DMS153 treated with DMSO at 0.1 percent for 48 hours (cell line): ENCODE measurements around the gene CCDC196.
"Not testable (repeated sequence)": the region's sequence is repeated elsewhere in the genome, so short reads cannot be mapped to it uniquely, and the experiment has no call there.

ENCODE experiments used
- DNase-seq: peaks from one replicate; lab custom pipeline; 2025; ENCODE audit not compliant: unreplicated experiment; lab: John Stamatoyannopoulos, UW

The CCDC196 gene

DNA sequence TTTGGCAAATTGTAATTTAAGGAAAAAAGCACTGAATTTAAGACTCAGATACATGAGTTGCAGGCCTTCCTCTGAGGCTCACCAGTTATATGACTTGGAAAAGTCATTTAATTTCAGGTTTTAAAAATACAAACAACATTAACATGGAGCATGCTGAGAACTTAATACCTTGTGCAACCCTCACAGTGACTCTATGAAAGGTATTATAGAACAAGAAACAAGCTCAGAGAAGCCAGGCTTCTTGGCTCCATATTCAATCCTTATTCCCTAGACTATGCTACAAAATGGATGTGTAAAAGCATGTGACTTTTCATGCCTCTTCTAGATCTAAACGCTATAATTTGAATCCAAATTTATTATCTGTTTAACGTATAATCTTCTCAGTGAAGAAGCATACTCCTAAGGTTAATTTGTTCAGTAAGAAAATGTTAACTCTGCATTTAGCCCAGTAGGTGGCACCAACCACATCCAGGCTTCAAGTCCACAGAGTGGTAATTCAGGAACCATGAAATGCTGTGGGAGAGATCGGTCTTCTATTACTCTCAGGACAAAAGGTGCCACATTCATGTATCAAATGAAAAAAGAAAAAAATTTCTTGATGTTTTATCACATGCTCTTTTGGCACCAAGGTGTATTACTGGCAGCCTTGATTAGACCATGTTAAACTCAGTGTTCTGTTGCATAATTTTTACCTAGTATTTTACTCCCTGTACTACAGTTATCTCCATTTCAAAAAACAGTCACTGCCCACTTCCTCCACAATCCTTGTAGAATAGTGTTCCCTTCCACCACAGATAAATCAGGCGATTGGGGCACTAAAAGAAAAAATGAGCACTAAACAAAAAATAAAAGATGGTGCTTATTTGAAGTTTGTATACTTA is 9.3 kb downstream of the CCDC196 start:
- peak; percentile 59 for DNase-seq

DNA sequence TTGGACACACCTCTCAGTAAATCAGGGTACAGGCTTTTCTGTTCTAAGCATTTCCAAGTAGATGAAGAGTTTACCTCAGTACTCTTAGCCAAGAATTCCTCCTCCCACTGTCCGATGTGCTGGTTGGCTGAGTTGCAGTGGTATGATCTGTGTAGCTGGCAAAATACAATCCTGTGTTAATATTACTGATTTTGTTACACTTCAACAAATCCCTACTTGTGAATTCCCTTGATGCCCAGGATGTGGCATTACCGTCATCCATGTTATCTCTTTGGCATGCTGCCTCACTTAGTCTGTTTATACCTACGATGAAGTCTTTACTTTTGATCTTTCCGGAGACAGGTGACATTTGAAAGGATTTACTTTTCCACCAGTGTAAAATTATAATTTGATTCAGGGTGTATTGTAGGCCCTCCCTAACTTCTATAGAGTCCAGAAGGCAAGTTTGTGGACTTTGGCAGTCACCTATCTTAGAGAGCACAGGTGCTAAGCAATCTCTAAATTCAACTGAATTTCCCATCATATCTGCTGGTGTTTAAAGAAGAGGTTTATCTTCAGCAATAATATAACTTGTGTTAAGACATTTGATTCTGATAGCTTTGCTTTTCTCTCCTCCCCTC is 10.1 kb downstream of the CCDC196 start:
- no peak for DNase-seq

DNA sequence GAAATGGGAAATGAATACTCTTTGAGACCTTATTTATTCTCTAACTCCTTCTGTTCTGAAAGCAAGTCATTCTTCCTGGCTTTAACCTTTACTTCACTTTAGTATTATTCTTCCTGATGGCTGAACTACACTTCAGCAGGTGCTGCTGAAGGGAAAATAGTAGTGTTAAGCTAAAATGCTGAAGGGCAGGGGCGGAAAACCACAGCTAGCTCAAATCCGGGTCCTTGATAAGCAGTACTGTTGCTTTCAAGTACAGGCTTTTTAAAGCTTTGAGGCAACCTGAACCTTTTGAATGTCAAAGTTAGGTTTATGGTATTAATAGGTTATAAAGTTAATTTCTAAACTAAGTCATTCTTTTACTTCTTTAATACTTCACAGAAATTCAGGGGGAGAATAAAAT is 10.7 kb downstream of the CCDC196 start:
- DNase-seq = no peak

DNA sequence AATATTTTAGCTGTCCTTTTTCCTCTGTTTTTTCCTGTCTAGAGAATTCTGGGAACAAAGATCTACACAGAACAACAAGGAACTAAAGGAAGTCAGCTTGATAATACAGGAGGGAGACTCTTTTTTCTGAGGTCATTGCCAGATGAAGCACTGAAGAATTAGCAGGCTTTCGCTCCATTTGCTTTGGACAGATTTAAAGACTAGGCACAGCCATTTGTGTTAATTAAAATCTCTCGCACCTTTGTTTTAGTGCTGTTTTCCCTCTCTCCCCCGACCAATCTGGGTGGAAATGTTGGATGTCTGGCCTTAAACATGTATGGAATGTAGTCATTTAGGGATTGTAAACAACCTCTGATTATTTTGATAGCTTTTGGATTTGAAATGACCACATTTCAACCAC is 12.1 kb downstream of the CCDC196 start:
- DNase-seq = no peak

DNA sequence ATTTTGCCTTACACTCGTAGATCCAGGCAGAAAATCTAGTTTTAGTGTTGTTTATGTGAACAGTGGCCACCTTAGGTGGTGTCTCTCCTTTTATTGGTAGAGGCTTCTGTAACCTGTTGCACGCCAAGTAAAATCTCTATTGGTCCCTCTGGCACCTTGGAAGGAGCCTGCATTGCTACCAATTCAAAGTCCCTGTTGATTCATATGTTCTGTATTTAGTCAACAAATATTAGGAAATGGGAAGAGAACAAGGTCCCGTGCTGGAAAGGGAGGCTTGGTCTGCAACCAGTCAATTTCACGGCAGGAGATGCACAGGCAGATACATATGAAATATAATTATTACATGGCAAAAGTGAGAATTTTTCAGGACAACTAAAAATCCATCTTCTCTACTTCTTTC is 15.4 kb downstream of the CCDC196 start:
- DNase-seq = no peak

DNA sequence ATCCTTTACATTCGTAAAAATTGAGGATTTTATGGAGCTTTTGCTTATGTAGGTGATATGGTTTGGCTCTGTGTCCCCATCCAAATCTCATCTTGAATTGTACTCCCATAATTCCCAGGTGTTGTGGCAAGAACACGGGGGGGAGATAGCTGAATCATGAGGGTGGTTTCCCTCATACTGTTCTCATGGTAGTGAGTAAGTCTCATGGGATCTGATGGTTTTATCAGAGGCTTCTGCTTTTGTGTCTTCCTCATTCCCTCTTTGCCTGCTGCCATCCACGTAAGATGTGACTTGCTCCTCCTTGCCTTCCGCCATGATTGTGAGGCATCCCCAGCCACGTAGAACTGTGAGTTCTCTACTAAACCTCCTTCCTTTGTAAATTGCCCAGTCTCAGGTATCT is 16.7 kb downstream of the CCDC196 start:
- DNase-seq = not testable (repeated sequence)

DNA sequence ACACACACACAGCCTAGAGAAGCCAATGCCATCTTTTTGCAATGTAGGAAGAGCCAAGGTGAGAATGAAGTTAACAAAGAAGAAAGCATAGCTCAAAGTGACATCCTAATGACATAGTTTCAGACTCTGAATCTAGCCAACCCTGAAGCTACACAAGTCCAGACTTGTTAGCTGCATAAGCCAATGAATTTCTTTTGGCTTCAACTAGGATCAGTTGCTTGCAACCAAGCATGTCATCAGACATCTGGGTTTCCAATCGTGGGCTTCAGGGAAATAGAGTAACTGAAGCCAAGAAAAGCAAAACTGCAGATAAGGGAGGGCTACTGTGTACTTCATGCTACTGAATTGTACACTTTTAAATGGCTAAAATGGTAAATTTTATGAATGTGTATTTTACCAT is 17.4 kb downstream of the CCDC196 start:
- no peak for DNase-seq

DNA sequence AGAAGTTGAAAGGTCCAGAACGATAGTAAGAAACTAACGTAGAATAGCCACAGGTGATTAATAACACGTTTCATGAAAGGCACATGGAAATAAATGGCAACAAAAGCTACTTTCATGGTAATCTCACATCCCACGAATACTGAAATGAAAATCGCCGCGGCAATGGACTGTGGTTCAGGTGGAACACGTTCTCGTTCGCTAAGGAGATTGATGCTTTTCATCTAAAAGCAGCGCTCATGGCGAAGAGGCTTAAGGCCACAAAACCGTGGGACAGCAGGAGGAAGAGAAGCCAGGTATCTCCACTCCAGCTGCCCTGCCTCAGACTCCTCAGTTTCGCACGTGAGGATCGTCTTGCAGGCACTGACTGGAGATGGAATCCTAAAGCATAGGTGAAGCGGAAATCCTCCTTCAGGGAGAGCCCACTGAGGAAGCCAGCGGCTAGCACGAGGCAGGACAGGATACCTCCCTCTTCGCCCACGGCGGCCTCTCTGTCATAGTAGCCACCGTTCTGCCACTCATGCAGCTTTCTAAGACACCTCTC is 21.1 kb downstream of the CCDC196 start:
- DNase-seq = peak; percentile 68

DNA sequence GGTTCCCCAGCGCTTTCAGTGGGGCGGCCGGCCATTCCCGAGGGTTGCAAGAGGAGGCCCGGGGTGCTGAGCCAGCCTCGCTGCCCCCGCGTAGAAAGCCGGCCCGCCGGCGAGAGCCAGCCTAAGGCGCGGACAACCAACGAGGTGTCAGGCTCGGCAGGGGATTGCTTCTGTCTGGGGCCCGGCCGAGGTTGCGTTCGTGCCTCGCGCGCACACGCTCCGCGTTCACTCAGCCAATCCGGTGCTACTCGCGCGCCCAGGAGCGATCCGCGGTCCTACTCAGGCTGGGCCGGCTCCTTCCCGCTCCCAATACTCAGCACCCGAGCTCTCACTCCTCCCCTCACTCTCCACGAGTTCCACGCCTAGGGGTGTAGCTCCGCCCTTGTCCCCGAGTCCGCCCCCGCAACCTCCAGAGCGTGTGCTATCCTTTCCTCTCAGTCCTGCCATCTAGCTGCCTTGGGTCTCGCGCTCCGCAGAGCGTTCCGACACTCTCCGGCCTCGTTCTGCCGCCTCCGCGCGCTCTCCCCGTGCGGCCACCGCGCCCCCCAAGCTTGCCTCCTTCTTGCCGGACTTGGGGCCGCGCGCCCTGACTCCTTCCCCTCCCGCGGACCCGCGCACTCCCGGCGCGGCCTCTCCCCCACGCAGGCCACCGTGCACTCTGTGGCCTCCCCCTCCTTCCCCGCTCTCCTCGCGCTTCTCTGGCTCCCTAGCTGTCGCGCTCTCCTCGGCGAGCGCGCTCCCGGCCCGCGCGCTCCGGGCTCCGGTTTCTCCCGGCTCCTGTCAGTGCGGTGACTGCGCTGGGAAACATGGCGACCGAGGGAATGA is 21.8 kb downstream of the CCDC196 start, which contains the start of gene GPHN:
GPHN (plus strand) TSS at position 426 of the 825 bp plus-strand sequence.
- DNase-seq = peak; percentile 95

DNA sequence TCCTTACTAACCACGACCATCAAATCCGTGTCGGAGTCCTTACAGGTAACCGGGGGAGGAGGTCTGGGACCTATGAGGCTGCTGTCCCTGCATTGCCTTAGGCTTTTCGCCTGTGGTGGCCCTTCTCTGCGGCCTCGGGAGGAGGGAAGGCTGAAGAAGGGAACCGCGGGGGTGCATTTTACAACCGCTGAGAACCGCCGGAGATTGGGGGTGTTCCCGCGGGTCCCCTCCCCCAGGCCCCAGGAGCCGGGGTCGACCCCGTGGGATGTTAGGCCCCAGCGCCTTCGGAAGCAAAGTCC is 22.3 kb downstream of the CCDC196 start:
- no peak for DNase-seq

DNA sequence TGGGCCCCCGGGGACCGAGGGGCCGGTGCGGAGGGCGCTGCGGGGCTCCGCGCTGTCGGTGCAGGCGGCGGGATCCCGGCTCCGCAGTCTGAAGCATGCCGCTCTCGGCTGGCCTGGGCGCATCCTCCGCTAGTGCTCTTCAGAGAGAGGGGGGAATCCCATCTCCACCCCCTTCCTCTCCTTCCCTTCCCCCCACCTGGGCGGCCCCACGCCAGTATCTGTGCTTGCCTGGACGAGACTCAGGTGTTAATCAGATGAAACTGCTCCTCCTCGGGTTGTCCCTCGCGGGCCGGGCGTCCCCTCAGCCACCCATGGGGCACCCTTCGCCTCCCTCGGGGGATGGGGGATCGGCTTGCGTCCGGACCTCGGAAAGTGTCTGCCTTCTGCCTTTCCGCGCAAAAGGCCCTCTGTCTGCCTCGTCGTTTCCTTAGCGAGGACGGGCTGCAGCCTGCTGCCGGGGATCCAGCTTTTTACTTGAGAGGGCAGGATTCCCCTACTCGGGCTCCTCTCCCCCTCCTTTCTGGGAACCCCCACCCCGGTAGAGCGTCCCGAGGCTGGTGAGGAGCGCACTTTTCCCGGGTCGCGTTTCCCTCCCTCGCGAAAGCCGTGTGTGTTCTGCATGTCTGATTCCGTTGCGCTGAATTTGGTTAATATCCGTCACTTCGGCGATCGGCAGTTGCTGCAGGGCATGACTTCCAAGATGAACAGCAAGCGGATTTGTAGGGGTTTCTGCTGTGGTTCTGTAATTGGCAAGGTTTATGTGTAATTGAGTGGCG is 22.9 kb downstream of the CCDC196 start:
- peak; percentile 9 for DNase-seq

DNA sequence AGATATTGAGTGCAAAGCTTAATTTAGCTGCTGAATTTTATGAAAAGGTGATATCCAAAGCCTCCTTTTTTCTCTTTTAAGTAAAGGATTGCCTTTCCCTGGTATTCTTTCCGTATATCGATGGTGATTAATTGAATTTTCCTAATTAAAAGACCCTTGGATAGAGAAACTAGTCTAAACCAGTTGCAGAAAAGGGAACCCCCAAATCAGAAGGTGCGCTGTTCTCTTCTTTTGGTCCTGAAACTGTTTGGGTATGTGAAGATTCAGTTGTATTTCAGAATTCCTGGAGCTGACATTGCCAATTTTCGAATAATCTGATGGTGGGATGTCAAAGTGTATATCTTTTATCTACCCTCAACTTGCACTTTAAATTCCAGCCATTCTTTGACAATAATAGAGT is 23.7 kb downstream of the CCDC196 start:
- no peak for DNase-seq

DNA sequence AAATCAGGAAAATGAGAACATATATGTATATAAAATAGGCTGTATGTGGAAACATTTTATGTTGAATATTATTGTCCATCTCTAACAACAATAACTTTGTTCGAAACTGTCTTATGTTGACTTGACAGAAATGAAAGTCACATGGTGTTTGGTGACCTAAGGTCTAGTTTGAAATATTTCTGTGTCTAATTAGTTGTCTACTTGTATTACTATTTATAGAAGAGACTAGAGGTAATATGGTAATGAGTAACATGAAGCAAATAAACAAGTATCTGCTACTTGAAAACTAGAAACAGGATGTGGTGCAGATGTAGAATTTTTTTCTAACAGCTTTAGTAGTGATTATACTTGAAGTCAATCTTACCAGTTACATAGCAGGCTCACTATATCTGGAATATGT is 25.7 kb downstream of the CCDC196 start:
- no peak for DNase-seq

DNA sequence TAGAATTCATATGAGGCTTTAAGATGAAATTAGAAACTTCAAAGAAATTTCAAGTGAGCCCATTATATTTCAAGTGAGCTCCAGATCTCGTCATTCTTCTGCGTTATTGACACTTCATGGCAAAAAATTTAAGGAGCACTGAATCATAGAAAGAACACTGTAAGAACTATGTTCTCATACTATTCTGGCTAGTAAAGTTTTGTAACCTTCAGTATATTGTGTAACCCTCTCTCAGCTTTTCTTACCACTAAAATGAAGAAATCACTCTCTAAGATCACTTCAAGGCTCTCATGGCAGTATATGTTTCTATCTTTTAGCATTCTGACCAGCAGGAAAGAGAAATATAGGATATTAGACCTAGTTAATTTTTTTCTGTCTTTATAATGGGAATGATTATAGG is 28.0 kb downstream of the CCDC196 start:
- no peak for DNase-seq

DNA sequence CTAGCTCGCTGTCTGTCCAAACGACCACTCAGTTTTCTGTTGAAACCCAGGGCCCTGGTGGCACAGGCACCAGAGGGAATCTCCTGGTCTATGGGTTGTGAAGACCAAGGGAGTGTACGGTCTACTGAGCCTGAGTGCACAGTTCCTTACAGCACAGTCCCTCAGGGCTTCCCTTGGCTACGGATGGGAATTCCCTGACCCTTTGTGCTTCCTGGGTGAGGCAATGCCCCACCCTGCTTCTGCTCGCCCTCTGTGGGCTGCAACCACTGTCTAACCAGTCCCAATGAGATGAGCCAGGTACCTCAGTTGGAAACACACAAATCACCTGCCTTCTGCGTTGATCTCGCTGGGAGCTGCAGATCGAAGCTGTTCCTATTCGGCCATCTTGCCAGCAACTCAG is 44.4 kb downstream of the CCDC196 start:
- DNase-seq = no peak

DNA sequence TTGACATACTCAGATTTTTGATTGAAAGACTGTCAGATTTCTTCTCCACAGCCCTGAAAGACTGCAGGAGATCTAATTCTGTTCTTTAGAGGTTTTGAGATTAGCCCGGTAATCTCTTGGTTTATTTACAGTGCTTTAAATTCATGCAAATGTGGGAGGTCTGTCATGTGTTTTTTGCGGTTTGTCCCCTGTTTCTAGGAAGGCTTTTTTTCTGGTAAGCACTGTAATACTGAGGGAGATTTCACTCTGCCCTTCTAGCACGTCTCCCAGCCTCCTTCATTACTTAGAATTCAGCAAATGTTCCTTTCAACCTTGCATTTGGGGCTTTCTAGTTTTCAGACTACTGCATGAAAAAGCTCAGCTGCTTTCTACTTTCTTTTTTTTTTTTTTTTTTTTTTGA is 52.9 kb downstream of the CCDC196 start:
- no peak for DNase-seq

DNA sequence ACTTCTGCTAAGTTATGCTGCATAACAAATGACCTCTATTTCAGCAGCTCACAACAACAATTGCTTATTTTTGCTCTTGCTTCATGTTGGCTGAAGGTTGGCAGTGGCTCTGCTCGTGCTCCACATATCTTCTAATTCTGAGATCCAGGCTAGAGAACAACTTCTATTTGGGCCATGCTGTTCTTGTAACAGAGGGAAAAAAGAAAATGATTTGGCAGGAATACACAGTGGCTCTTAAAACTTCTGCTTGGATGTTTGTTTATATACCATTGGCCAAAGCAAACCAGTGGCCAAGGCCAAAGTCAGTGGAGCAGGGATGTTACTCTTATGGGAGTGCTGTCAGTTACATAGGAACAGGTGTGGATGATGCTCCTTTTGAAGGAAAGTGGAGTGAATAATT is 53.9 kb downstream of the CCDC196 start:
- no peak for DNase-seq

DNA sequence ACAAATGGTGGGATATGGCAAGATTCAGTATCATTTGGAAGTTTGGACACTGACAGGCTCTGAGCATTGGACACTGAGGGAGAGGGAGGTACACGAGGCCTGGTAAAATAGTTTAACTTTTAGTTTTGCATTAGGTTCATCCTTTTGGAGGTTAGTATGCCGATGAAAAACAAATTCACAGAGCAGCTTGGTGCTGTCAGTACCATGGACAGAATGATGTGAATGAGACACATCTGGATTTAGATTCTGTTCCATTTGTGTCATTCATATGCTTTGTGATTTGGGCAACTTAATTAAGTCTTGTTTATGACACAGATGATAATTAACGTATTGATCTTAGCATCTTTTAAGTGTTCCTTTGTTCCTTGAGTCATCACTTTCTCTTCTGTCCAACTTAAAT is 55.5 kb downstream of the CCDC196 start:
- no peak for DNase-seq

DNA sequence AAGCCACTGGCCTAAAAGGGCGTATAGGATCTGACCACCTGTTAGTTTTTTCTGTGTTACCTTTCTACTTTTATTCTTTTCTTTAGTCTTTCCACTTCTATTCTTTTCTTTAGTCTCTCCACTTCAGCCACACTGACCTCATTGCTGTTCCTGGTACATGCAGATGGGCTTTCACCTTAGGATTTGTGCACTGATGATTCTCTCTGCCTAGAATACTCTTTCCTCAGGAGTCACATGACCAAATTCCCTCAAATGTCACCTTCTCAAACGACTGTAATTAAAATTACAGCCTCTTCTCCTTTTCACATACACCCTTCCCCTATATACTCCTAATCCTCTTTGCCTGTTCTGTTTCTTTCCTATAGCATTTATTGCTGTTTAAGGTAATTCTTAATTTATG is 57.8 kb downstream of the CCDC196 start:
- DNase-seq = no peak

DNA sequence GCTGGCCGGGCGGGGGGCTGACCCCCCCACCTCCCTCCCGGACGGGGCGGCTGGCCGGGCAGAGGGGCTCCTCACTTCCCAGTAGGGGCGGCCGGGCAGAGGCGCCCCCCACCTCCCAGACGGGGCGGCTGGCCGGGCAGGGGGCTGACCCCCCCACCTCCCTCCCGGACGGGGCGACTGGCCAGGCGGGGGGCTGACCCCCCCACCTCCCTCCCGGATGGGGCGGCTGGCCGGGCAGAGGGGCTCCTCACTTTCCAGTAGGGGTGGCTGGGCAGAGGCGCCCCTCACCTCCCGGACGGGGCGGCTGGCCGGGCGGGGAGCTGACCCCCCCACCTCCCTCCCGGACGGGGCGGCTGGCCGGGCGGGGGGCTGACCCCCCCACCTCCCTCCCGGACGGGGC is 59.0 kb downstream of the CCDC196 start:
- DNase-seq = not testable (repeated sequence)

DNA sequence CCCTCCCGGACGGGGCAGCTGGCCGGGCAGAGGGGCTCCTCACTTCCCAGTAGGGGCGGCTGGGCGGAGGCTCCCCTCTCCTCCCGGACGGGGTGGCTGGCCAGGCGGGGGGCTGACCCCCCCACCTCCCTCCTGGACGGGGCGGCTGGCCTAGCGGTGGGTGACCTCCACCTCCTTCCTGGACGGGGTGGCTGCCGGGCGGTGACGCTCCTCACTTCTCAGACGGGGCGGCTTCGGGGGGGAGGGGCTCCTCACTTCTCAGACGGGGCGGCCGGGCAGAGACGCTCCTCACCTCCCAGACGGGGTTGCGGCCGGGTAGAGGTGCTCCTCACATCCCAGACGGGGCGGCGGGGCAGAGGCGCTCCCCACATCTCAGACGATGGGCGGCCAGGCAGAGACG is 59.6 kb downstream of the CCDC196 start:
- DNase-seq = not testable (repeated sequence)
